HCT116 (cell line): Measurements from ENCODE around the gene VPS35L. TPM values are rescaled to one million over a fixed set of nuclear protein-coding genes. Genes with fewer than 3 reads are reported as not detected.
A peak's percentile ranks its signal among the peaks of the same experiment; 100 is the strongest.

ENCODE experiments used
- ATAC-seq: fragments of 200-7000 bp; cut with Tn5 transposase; 2 replicates; pipeline ENCODE4 v1.9.1; 2020; ENCODE audit warnings: mild to moderate bottlenecking, moderate library complexity
- BruUV-seq: library from RNA; stranded (reverse); fragments of 400-500 nt; replicated peaks from 2 replicates; lab custom pipeline; 2021; lab: Mats Ljungman, UMichigan
- CTCF ChIA-PET: fragments of 300-600 bp; sonication (Branson Sonifier 250); formaldehyde crosslinking; loops from one replicate; lab custom pipeline; 2021; ENCODE audit warnings: antibody characterized with exemption; lab: Charles Lee
- POLR2A ChIA-PET: fragments of 300-600, 350-600 bp; sonication (Branson Sonifier 250); formaldehyde crosslinking; loops from one replicate; lab custom pipeline; 2021; ENCODE audit warnings: antibody characterized with exemption; lab: Charles Lee
- RAD21 ChIA-PET, 2 experiments: fragments of 300-600 bp; sonication (Branson Sonifier 250); formaldehyde crosslinking; loops; one replicate each; lab custom pipeline; 2023; ENCODE audit warnings: low total read pairs in 2 of 2; ENCODE audit not compliant: uncharacterized antibody in 2 of 2, unreplicated experiment in 2 of 2, low non-redundant PET in 1 of 2; lab: Charles Lee
- DNase-seq: peaks from one replicate; pipeline ENCODE4 v3.0.0-alpha.2; 2010; ENCODE audit warnings: low read depth, low spot score
- H2AFZ ChIP-seq: fragments of 200-600 bp; shearing (Covaris generic), sonication (generic); 2 replicates; pipeline ENCODE4 v1.6.1; 2017; ENCODE audit warnings: low read depth, mixed run types, mixed read lengths, antibody characterized with exemption, low read length; ENCODE audit not compliant: poor library complexity, severe bottlenecking
- H3K27ac ChIP-seq: 2 replicates; pipeline ENCODE4 v1.5.1; 2012; ENCODE audit warnings: low read depth, low read length
- H3K27me3 ChIP-seq: fragments of 200-600 bp; sonication (generic); 2 replicates; pipeline ENCODE4 v1.6.1; 2016; ENCODE audit warnings: mixed run types, low read length, mixed read lengths; ENCODE audit not compliant: insufficient read depth
- H3K36me3 ChIP-seq, 2 experiments: fragments of 200-500 bp in 1 of 2; fragments of 200-600 bp in 1 of 2; sonication (Bioruptor generic) in 1 of 2; sonication (generic) in 1 of 2; 2 replicates each; pipeline versions ENCODE4 v1.5.1 to v1.6.1; 2014 to 2016; ENCODE audit warnings: low read length in 2 of 2, inconsistent platforms in 1 of 2, mixed read lengths in 1 of 2, mixed run types in 1 of 2; ENCODE audit not compliant: insufficient read depth in 2 of 2, control insufficient read depth in 1 of 2
- H3K4me1 ChIP-seq, 2 experiments: fragments of 200-600 bp in 1 of 2; sonication (generic) in 1 of 2; 2 replicates each; pipeline versions ENCODE4 v1.5.1 to v1.6.1; 2012 to 2017; ENCODE audit warnings: low read length in 2 of 2, inconsistent platforms in 1 of 2, mild to moderate bottlenecking in 1 of 2, mixed read lengths in 1 of 2, mixed run types in 1 of 2, moderate library complexity in 1 of 2; ENCODE audit not compliant: insufficient read depth in 2 of 2, control insufficient read depth in 1 of 2
- H3K4me2 ChIP-seq: fragments of 200-600 bp; sonication (generic); 2 replicates; pipeline ENCODE4 v1.6.1; 2017; ENCODE audit warnings: mixed run types, low read length, mixed read lengths
- H3K4me3 ChIP-seq, 2 experiments: fragments of 200-600 bp in 1 of 2; sonication (generic) in 1 of 2; replicated peaks in 1 of 2; 2 replicates each; pipeline ENCODE4 v1.5.1; 2011 to 2016; ENCODE audit warnings: low read length in 2 of 2, control low read depth in 1 of 2, low read depth in 1 of 2, mild to moderate bottlenecking in 1 of 2, mixed read lengths in 1 of 2, mixed run types in 1 of 2
- H3K79me2 ChIP-seq: fragments of 200-600 bp; sonication (generic); 2 replicates; pipeline ENCODE4 v1.6.1; 2017; ENCODE audit warnings: mild to moderate bottlenecking, mixed run types, low read length, moderate library complexity, mixed read lengths; ENCODE audit not compliant: insufficient read depth
- H3K9ac ChIP-seq: fragments of 200-600 bp; sonication (generic); 2 replicates; pipeline ENCODE4 v1.6.1; 2016; ENCODE audit warnings: low read length, mixed read lengths
- H3K9me2 ChIP-seq: fragments of 200-600 bp; sonication (generic), shearing (Covaris generic); 2 replicates; pipeline ENCODE4 v1.6.1; 2017; ENCODE audit warnings: mixed run types, mild to moderate bottlenecking, moderate library complexity; ENCODE audit not compliant: insufficient read depth
- H3K9me3 ChIP-seq, 2 experiments: fragments of 200-500 bp in 1 of 2; fragments of 200-600 bp in 1 of 2; sonication (Bioruptor generic) in 1 of 2; sonication (generic) in 1 of 2; 2 replicates each; pipeline ENCODE4 v1.6.1; 2014 to 2017; ENCODE audit warnings: low read length in 2 of 2, mixed read lengths in 2 of 2, inconsistent platforms in 1 of 2, low read depth in 1 of 2, mild to moderate bottlenecking in 1 of 2, mixed run types in 1 of 2, moderate library complexity in 1 of 2; ENCODE audit not compliant: control insufficient read depth in 1 of 2, insufficient read depth in 1 of 2
- H4K20me1 ChIP-seq: fragments of 200-600 bp; sonication (generic), shearing (Covaris generic); 2 replicates; pipeline ENCODE4 v1.6.1; 2017; ENCODE audit warnings: mixed run types, mild to moderate bottlenecking, moderate library complexity; ENCODE audit not compliant: insufficient read depth
- CEBPB ChIP-seq: IDR thresholded peaks from 2 replicates; pipeline ENCODE4 v1.6.1; 2012; ENCODE audit warnings: low read depth
- CTCF ChIP-seq, 3 experiments: fragments of 200-600 bp in 1 of 3; sonication (generic) in 1 of 3; IDR thresholded peaks in 2 of 3; conservative IDR thresholded peaks in 1 of 3; 2 replicates each; pipeline ENCODE4 v1.5.1; 2012 to 2017; ENCODE audit warnings: low read depth in 2 of 3, low read length in 2 of 3, antibody characterized with exemption in 1 of 3, borderline replicate concordance in 1 of 3, control low read depth in 1 of 3, mild to moderate bottlenecking in 1 of 3, mixed read lengths in 1 of 3, mixed run types in 1 of 3, moderate library complexity in 1 of 3; ENCODE audit not compliant: insufficient read depth in 1 of 3
- EZH2phosphoT487 ChIP-seq: fragments of 200-600 bp; IDR thresholded peaks from 2 replicates; pipeline ENCODE4 v1.6.1; 2018; ENCODE audit warnings: antibody characterized with exemption, borderline replicate concordance
- POLR2A ChIP-seq: IDR thresholded peaks from 2 replicates; pipeline ENCODE4 v1.7.0; 2011; ENCODE audit warnings: borderline replicate concordance; ENCODE audit not compliant: insufficient read depth, insufficient read length; ENCODE audit errors: extremely low read depth
- REST ChIP-seq: IDR thresholded peaks from 2 replicates; pipeline ENCODE4 v1.6.1; 2012; ENCODE audit warnings: low read depth
- SRF ChIP-seq: IDR thresholded peaks from 2 replicates; pipeline ENCODE4 v1.6.1; 2012; ENCODE audit warnings: low read depth
- ZFX ChIP-seq: fragments of 450-650 bp; IDR thresholded peaks from 2 replicates; pipeline ENCODE4 v1.6.1; 2017
- intact Hi-C: fragments of 100-400 bp; cut with micrococcal nuclease; formaldehyde crosslinking; loops from 2 replicates; pipeline ENCODE4 v1.10.0; 2022
- total RNA-seq: library from RNA; stranded (reverse); gene quantifications from one replicate; pipeline ENCODE4 v1.2.1, GENCODE V29; 2021; ENCODE audit not compliant: unreplicated experiment

Gene VPS35L
- total RNA-seq, 1 experiment from 2014 or later, result 21.4 TPM

- no peak for TF ChIP-seq REST
- no peak for TF ChIP-seq SRF
- no peak for TF ChIP-seq CEBPB
- no peak for TF ChIP-seq POLR2A
These were observed 31.7 kb upstream of the VPS35L start, which contains the start of gene CCP110 (continued) for GRCh38 chr16:19523559-19524355.

- H2AFZ ChIP-seq, result no peak overlapping the region
- ATAC-seq, result no peak
- peak overlapping the region; percentile 87 to 94 for H3K4me3 ChIP-seq
- peaks cover 59% of the 10 kb centered on the region for H3K79me2 ChIP-seq
- no peaks in the 10 kb centered on the region for H3K9me3 ChIP-seq
- H3K27me3 ChIP-seq, result no peaks in the 10 kb centered on the region
- H3K9ac ChIP-seq, result peak overlapping the region; percentile 86
- peak overlapping the region; percentile 85 for H3K4me2 ChIP-seq
- no peaks in the 10 kb centered on the region for H4K20me1 ChIP-seq
- TF ChIP-seq CTCF (IDR thresholded peaks at IDR 0.05 in 2 of 3, conservative IDR thresholded peaks at IDR 0.05 in 1 of 3; ENCODE audit: borderline replicate concordance in 1 of 3, insufficient read depth in 1 of 3, low read depth in 2 of 3, low read length in 2 of 3) (no peak), EZH2phosphoT487 (no peak), ZFX (0 out of 2 replicates have a peak, but pooled peaks have one; percentile 8), POLR2A (no peak)
- TF ChIP-seq, all 23 proteins: peak for 1
- Histone ChIP-seq H3K27ac (peak overlapping the region; percentile 49), H3K36me3 (peaks cover 5 to 14% of the 10 kb centered on the region in 2 experiments), H3K9me2 (no peaks in the 10 kb centered on the region), H3K4me1 (peaks cover 17 to 40% of the 10 kb centered on the region in 2 experiments)
- BruUV-seq, result no TSS peak
- ChIA-PET RAD21 (no interaction called here), CTCF (interaction anchor here (0.9 to 1.4 kb wide), 2 partner anchors 22 to 77 kb away, joined by 3 read pairs; no protein-coding TSS in a partner anchor), POLR2A (interaction anchor here (1.0 kb wide), 1 partner anchor 31 kb away, joined by 3 read pairs; the partner anchor contains the start of gene VPS35L)
- intact Hi-C loops, result loop anchor here (5.0 kb wide), 1 partner anchor 107 kb away; the partner anchor contains the start of gene TMC5
- DNase-seq, result no peak
These were observed 31.2 kb upstream of the VPS35L start for GRCh38 chr16:19524356-19524615.
